SK-N-SH (cell line): ENCODE results near the gene KRTAP21-3. TPM values are rescaled to one million over a fixed set of nuclear protein-coding genes. Genes with fewer than 3 reads are reported as not detected.

Experiments used
- CTCF ChIA-PET: fragments of 300-600, 350-600 bp; formaldehyde crosslinking; extraction: SDS; loops from one replicate; lab custom pipeline; 2021; lab: Yijun Ruan, JAX
- POLR2A ChIA-PET: fragments of 350-600 bp; sonication (Branson Sonifier 250); formaldehyde crosslinking; extraction: SDS; loops from one replicate; lab custom pipeline; 2020; ENCODE audit warnings: antibody characterized with exemption, inconsistent platforms; lab: Yijun Ruan, JAX
- DNase-seq: peaks from one replicate; pipeline ENCODE4 v3.0.0; 2012
- H2AFZ ChIP-seq: fragments of 200-600 bp; sonication (generic); 2 replicates; pipeline ENCODE4 v1.8.1; 2016; ENCODE audit warnings: antibody characterized with exemption, mild to moderate bottlenecking, low read depth
- H3F3A ChIP-seq: fragments of 200-600 bp; sonication (generic); replicated peaks from 2 replicates; pipeline ENCODE3; 2016; ENCODE audit warnings: antibody characterized with exemption, mild to moderate bottlenecking; ENCODE audit not compliant: insufficient read depth
- H3K27ac ChIP-seq, 2 experiments: fragments of 200-500 bp in 1 of 2; fragments of 200-600 bp in 1 of 2; sonication (Bioruptor generic) in 1 of 2; sonication (generic), shearing (Covaris generic) in 1 of 2; 2 replicates each; pipeline versions ENCODE4 v1.5.1 to v1.6.1; 2014 to 2016; ENCODE audit warnings: low read depth in 2 of 2, inconsistent platforms in 1 of 2, low read length in 1 of 2, mild to moderate bottlenecking in 1 of 2, mixed read lengths in 1 of 2
- H3K27me3 ChIP-seq: fragments of 200-600 bp; sonication (generic), shearing (Covaris generic); 2 replicates; pipeline ENCODE4 v1.6.1; 2016; ENCODE audit warnings: mixed run types; ENCODE audit not compliant: insufficient read depth
- H3K36me3 ChIP-seq, 2 experiments: fragments of 200-500 bp in 1 of 2; fragments of 200-600 bp in 1 of 2; sonication (Bioruptor generic) in 1 of 2; sonication (generic) in 1 of 2; replicated peaks in 1 of 2; 2 replicates each; pipeline versions ENCODE3 to v1.5.1; 2014 to 2016; ENCODE audit warnings: low read length in 1 of 2, mild to moderate bottlenecking in 1 of 2; ENCODE audit not compliant: insufficient read depth in 2 of 2, control insufficient read depth in 1 of 2
- H3K4me1 ChIP-seq, 2 experiments: fragments of 200-500 bp in 1 of 2; fragments of 200-600 bp in 1 of 2; sonication (Bioruptor generic) in 1 of 2; sonication (generic), shearing (Covaris generic) in 1 of 2; 2 replicates each; pipeline versions ENCODE4 v1.5.1 to v1.6.1; 2014 to 2016; ENCODE audit warnings: low read depth in 1 of 2, low read length in 1 of 2, mixed run types in 1 of 2; ENCODE audit not compliant: insufficient read depth in 2 of 2, control insufficient read depth in 1 of 2
- H3K4me2 ChIP-seq: fragments of 200-600 bp; sonication (generic), shearing (Covaris generic); 2 replicates; pipeline ENCODE4 v1.6.1; 2017; ENCODE audit warnings: mixed run types
- H3K4me3 ChIP-seq, 2 experiments: fragments of 200-500 bp in 1 of 2; fragments of 200-600 bp in 1 of 2; sonication (Bioruptor generic) in 1 of 2; sonication (generic), shearing (Covaris generic) in 1 of 2; 2 replicates each; pipeline versions ENCODE4 v1.5.1 to v1.8.1; 2014 to 2016; ENCODE audit warnings: low read depth in 2 of 2, inconsistent platforms in 1 of 2, low read length in 1 of 2, mild to moderate bottlenecking in 1 of 2, mixed read lengths in 1 of 2, moderate library complexity in 1 of 2
- H3K79me2 ChIP-seq: fragments of 200-600 bp; sonication (generic); 2 replicates; pipeline ENCODE4 v1.8.1; 2017; ENCODE audit warnings: mild to moderate bottlenecking; ENCODE audit not compliant: insufficient read depth
- H3K9ac ChIP-seq: fragments of 200-600 bp; sonication (generic); 2 replicates; pipeline ENCODE4 v1.6.1; 2017; ENCODE audit warnings: mixed run types
- H3K9me2 ChIP-seq: fragments of 200-600 bp; sonication (generic); 2 replicates; pipeline ENCODE4 v1.6.1; 2017; ENCODE audit warnings: mixed run types
- H3K9me3 ChIP-seq: fragments of 200-600 bp; sonication (generic); 2 replicates; pipeline ENCODE4 v1.6.1; 2017; ENCODE audit warnings: mixed run types, mild to moderate bottlenecking, moderate library complexity
- H4K20me1 ChIP-seq: fragments of 200-600 bp; sonication (generic); 2 replicates; pipeline ENCODE4 v1.6.1; 2017; ENCODE audit warnings: mild to moderate bottlenecking, mixed run types; ENCODE audit not compliant: insufficient read depth
- CTCF ChIP-seq: fragments of 200-600 bp; sonication (generic); IDR thresholded peaks from 2 replicates; pipeline ENCODE4 v1.6.1; 2017; ENCODE audit warnings: antibody characterized with exemption, mild to moderate bottlenecking, moderate library complexity
- EP300 ChIP-seq, 2 experiments: IDR thresholded peaks; 2 replicates each; pipeline versions ENCODE4 v1.4.0 to v1.6.1; 2012; ENCODE audit warnings: borderline replicate concordance in 1 of 2, low read depth in 1 of 2, low read length in 1 of 2
- GATA2 ChIP-seq: sonication (generic); formaldehyde crosslinking; IDR thresholded peaks from 2 replicates; pipeline ENCODE4 v1.5.0; 2020; ENCODE audit warnings: mild to moderate bottlenecking, missing genetic modification reagents
- REST ChIP-seq: IDR thresholded peaks from 2 replicates; pipeline ENCODE4 v1.6.1; 2012; ENCODE audit warnings: mild to moderate bottlenecking, low read depth, low read length, moderate library complexity
- SIN3A ChIP-seq: IDR thresholded peaks from 2 replicates; pipeline ENCODE4 v1.6.1; 2012; ENCODE audit warnings: low read depth, mild to moderate bottlenecking, low read length, moderate library complexity, borderline replicate concordance
- WGBS: methylation state at CpG from one replicate; pipeline ENCODE4 v1.1.6; 2017; ENCODE audit warnings: low lambda C conversion rate; 5-methylcytosine and 5-hydroxymethylcytosine counted together
- polyA plus RNA-seq, 3 experiments: library from polyadenylated mRNA; depleted of rRNA; stranded (reverse); fragments of >200 nt; gene quantifications; 2 replicates each; pipeline ENCODE4 v1.2.3, GENCODE V29; 2012
- small RNA-seq, 7 experiments: library from RNA; depleted of rRNA; stranded (forward); fragments of <200 nt; gene quantifications; one replicate each; pipeline ENCODE3, GENCODE V24; 2012
- TF ChIP-seq, protein P1 (sequence below): IDR thresholded peaks from 2 replicates; pipeline ENCODE4 v1.4.0; 2012; ENCODE audit warnings: low read depth

Gene KRTAP21-3
- polyA plus RNA-seq, 1 of the 3 experiments (the other 2 are of a cell fraction), result not detected

DNA sequence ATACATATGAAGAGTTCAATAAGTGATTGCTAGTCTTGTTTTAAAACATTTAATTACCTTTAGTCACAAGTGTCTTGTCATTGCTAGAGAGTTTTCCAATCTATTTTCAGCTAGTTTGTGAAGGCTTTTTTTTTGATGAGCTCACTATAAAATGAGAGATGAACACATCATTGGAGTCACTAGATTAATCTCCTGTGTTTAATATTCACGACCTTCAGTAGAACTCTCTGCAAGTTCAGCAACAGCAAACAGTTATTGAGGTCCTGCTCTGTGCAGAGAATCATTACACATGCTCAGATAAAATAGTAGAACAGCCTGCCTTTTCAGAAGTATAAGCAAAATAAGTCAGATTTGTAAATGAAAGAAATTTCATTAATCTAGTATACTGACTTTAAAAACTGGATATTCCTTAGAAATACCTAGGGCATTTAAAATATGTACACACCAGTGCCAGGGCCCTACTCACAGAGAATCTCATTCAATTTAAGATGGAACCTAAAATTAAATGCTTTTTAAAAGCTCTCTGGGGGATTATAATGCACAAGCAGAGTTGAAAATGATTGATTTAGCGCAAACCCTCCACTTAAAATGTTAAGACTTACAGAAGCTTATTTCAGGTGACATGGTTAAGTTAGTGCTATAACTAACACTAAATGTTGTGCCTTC is 45.5 kb downstream of the KRTAP21-3 start (continued):
- no peak for TF ChIP-seq GATA2 (CRISPR knock-in tag)
- TF ChIP-seq, protein P1, sequence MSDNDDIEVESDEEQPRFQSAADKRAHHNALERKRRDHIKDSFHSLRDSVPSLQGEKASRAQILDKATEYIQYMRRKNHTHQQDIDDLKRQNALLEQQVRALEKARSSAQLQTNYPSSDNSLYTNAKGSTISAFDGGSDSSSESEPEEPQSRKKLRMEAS, result no peak

- WGBS, result 0% methylated on average over 1 of the region's 1 CpG
- ChIA-PET POLR2A (no interaction called here), CTCF (no interaction called here)
- no peak for DNase-seq
- Histone ChIP-seq H3K9ac (no peak overlapping the region), H4K20me1 (no peaks in the 10 kb centered on the region), H3K27me3 (no peaks in the 10 kb centered on the region; the same call in 1 of the 2 replicates), H3K36me3 (no peaks in the 10 kb centered on the region), H3K79me2 (no peaks in the 10 kb centered on the region), H3K4me1 (no peaks in the 10 kb centered on the region), H3K4me3 (no peak overlapping the region), H2AFZ (no peak overlapping the region), H3F3A (no peaks in the 10 kb centered on the region), H3K27ac (no peak overlapping the region), H3K9me3 (no peaks in the 10 kb centered on the region), H3K4me2 (no peak overlapping the region), H3K9me2 (no peaks in the 10 kb centered on the region; the same call in 1 of the 2 replicates)
- TF ChIP-seq CTCF (no peak), REST (no peak), EP300 (IDR thresholded peaks at IDR 0.05; ENCODE audit: borderline replicate concordance in 1 of 2, low read depth in 1 of 2, low read length in 1 of 2) (no peak), SIN3A (no peak)
Measured at GRCh38 chr21:30668776-30669175, 49.8 kb downstream of the KRTAP21-3 start.

Small RNA genes within 50 kb of the gene (small RNA-seq; reads per million reads assigned to genes)
- gene AP000244.1, result 0 reads per million in 7 experiments
- gene KRTAP21-3, result 0 to 0.17 (median 0) reads per million in 7 experiments

Other genes starting within 250 kb of the KRTAP21-3 start
- gene KRTAP19-1, start 238.4 kb downstream of the KRTAP21-3 start, polyA plus RNA-seq (2012; rRNA removed), result not detected in 2 replicates
- gene KRTAP19-2, start 231.3 kb downstream of the KRTAP21-3 start, polyA plus RNA-seq (2012; rRNA removed), result not detected in 2 replicates
- gene KRTAP19-3, start 226.8 kb downstream of the KRTAP21-3 start, polyA plus RNA-seq (2012; rRNA removed), result not detected in 2 replicates
- gene KRTAP19-4, start 221.6 kb downstream of the KRTAP21-3 start, polyA plus RNA-seq (2012; rRNA removed), result not detected in 2 replicates
- not detected in 2 replicates for gene KRTAP19-5, start 216.6 kb downstream of the KRTAP21-3 start, polyA plus RNA-seq (2012; rRNA removed)
- not detected in 2 replicates for gene KRTAP19-6, start 176.9 kb downstream of the KRTAP21-3 start, polyA plus RNA-seq (2012; rRNA removed)
- gene KRTAP19-7, start 157.5 kb downstream of the KRTAP21-3 start, polyA plus RNA-seq (2012; rRNA removed), result not detected in 2 replicates
- gene KRTAP22-2, start 128.4 kb downstream of the KRTAP21-3 start, polyA plus RNA-seq (2012; rRNA removed), result not detected in 2 replicates
- gene KRTAP6-3, start 126.3 kb downstream of the KRTAP21-3 start, polyA plus RNA-seq (2012; rRNA removed), result not detected in 2 replicates
- gene KRTAP6-2, start 119.9 kb downstream of the KRTAP21-3 start, polyA plus RNA-seq (2012; rRNA removed), result not detected in 2 replicates
- not detected in 2 replicates for gene KRTAP22-1, start 117.7 kb downstream of the KRTAP21-3 start, polyA plus RNA-seq (2012; rRNA removed)
- not detected in 2 replicates for gene KRTAP6-1, start 104.8 kb downstream of the KRTAP21-3 start, polyA plus RNA-seq (2012; rRNA removed)
- gene KRTAP20-1, start 102.4 kb downstream of the KRTAP21-3 start, polyA plus RNA-seq (2012; rRNA removed), result not detected in 2 replicates
- gene KRTAP20-4, start 98.2 kb downstream of the KRTAP21-3 start, polyA plus RNA-seq (2012; rRNA removed), result not detected in 2 replicates
- gene KRTAP20-2, start 83.6 kb downstream of the KRTAP21-3 start, polyA plus RNA-seq (2012; rRNA removed), result not detected in 2 replicates
- not detected in 2 replicates for gene KRTAP20-3, start 75.9 kb downstream of the KRTAP21-3 start, polyA plus RNA-seq (2012; rRNA removed)
- gene KRTAP21-2, start 28.5 kb upstream of the KRTAP21-3 start, polyA plus RNA-seq (2012; rRNA removed), result not detected in 2 replicates
- not detected in 2 replicates for gene KRTAP21-1, start 36.7 kb upstream of the KRTAP21-3 start, polyA plus RNA-seq (2012; rRNA removed)
- gene KRTAP8-1, start 94.5 kb upstream of the KRTAP21-3 start, polyA plus RNA-seq (2012; rRNA removed), result not detected in 2 replicates
- gene KRTAP7-1, start 111.0 kb upstream of the KRTAP21-3 start, polyA plus RNA-seq (2012; rRNA removed), result not detected in 2 replicates
- not detected in 2 replicates for gene KRTAP11-1, start 162.8 kb upstream of the KRTAP21-3 start, polyA plus RNA-seq (2012; rRNA removed)